ENCODE data around the gene CCNE1. TPM values are rescaled to one million over a fixed set of nuclear protein-coding genes. Genes with fewer than 3 reads are reported as not detected.

Gene CCNE1
- total RNA-seq, 1 donor from 2014 or later, result 4.1 TPM

DNA sequence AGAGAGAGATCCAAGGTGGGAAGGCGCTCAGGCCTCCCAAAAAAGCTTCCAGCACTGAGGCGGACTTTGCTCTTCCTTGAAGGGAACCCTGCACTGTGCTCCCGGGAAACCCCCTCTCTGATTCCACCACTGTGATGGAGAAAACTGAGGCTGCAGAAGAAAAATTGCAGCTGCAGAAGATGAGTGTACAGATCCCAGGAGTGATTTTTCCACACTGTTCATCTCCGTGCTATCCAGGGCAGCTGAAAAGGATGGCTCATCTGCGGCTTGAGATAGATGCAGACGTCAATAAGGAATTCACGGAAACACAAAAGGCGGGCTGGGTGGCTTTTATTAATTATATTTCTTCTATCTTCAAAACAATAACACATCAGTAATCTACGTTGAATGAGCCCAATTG, 26.2 kb downstream of the CCNE1 start:
- intact Hi-C loops (cut with DNase I), result no loop called here
- no peak for ATAC-seq
- DNase-seq (ENCODE audit: low spot score), result no peak

DNA sequence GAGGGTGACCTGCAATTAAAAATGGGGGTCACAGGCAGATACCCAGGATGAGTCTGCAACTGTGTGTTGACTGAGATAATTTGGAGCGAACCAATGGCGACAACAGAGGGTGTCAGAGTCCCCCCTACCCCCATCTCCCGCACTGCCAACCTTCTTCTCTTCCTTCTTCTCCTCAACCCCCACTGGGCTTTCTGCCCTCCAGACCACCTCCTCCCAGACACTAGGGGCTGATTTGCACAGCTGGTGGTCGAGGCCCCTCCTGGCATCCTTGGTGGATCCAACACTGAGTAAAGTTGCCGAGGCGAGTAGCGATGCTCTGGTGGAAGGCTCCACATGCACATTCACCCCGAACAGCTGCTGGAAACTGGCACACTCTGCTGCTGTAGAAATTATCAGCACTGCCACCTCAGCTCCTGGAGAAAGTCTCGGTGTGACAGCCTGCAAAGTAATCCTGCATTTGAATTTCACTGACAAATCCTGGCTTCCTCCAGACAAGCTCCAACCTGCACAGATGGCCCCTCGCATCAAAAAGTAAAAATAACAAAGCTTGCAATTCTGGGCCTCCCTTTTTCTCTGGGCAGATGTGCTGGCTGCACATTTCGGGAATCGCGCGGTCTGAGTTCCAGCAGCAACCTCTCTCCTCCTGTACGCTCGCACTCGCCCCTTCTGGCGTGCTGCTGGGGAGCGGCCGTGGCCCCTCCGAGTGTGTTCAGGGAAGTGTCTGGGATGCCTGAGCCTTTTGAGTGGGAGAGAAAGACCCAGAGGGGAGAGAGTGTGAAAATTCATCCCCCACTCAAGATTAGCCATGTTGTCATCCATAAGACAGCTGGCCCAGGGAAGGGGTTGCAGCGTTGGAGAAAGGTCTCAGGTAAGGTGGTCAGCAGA, 28.5 kb downstream of the CCNE1 start:
- no peak for ATAC-seq

DNA sequence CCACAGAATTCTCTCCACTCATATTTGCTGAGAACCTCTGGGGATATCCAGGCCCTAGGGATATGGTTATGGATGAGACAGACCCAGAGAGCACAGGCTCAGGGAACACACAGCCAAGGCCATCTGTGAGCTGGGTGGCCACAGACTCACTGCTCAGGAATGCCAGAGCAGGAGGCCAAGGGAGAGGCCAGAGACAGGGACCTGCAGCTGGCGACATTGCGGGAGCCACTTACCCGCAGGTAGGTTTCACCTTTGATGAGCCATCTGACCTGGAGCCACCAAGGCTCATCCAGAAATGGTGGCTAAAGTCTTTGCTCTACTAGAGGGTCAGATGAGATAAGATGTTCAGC, 29.4 kb downstream of the CCNE1 start:
- ATAC-seq, result no peak
- intact Hi-C loops (cut with DNase I), result no loop called here
- no peak for DNase-seq (ENCODE audit: low spot score)

More for the DNA sequence above, 28.5 kb downstream of the CCNE1 start:
- intact Hi-C loops (cut with DNase I), result no loop called here
- no peak for DNase-seq (ENCODE audit: low spot score)

DNA sequence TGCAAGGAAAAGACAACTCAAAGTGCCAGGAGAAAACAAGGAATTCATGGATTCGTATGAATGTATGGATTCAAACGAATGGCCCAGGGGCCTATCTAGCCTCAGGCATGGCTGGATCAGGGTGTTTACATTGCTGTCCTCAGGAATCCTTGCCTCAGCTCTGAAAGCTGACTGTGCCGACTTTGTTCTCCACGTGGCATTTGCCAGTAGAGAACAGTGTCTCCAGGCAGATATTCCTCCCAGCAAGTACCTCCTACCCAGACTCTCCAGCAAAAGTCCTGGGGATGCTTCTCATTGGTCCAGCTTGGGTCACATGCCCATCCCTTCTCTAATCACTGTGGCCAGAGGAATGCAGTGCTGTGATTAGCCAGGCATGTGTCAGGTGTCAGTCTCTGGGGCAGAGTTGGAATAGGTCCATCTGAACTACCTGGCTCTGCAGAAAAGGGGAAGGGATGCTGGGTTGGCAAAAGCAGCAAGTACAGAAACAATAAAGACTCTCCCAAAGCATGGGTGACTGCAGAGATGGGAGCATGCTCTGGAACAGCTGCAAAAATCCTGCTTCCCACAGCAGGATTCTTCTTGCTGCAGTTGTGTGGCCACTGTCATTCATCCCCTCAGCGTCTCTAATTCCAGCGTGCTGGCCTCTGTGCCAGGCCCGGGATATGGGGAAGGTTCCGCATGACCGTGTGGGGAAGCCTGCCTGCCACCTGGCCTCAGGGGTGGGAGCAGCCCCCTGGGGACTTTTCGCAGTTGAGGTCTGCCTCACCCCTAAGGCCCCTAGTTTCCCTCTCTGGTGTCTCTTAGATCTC, 30.0 kb downstream of the CCNE1 start:
- DNase-seq (ENCODE audit: low spot score) (no peak), ATAC-seq (no peak)
- intact Hi-C loops (cut with DNase I), result no loop called here

DNA sequence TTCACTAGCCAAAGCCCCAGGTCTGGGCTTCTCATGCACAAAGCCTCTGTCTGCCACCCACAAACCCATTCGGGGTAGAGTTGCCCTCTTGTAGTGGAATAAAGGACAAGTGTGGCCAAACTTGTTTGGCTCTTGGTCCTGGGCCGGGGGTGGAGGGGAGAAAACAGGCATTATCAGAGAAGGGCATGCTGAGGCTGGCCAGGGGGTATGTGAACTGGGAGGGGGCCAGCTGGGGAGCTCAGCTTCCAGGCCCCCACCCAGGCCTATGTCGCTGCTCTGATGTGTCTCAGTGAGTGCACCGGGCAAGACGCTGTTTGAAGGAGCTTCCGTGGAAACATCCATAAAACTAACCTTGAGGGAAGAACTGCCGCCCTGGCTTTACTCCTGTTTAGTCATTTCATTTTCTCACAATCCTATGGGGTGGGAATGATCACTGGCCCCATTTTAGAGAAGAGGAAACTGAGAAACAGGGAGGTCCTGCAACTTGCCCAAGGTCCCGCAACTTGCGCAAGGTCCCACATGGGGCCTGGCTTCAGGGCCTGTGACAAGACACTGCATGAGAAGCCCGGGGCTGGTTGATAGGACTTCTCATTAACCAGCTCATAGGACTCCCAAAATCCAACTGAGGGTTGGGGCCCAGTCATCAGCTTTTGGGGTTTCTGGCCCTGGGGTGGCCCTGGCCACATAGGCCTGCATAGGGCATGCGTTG, 30.8 kb downstream of the CCNE1 start:
- intact Hi-C loops (cut with DNase I), result no loop called here
- DNase-seq (ENCODE audit: low spot score) (no peak), ATAC-seq (no peak)

DNA sequence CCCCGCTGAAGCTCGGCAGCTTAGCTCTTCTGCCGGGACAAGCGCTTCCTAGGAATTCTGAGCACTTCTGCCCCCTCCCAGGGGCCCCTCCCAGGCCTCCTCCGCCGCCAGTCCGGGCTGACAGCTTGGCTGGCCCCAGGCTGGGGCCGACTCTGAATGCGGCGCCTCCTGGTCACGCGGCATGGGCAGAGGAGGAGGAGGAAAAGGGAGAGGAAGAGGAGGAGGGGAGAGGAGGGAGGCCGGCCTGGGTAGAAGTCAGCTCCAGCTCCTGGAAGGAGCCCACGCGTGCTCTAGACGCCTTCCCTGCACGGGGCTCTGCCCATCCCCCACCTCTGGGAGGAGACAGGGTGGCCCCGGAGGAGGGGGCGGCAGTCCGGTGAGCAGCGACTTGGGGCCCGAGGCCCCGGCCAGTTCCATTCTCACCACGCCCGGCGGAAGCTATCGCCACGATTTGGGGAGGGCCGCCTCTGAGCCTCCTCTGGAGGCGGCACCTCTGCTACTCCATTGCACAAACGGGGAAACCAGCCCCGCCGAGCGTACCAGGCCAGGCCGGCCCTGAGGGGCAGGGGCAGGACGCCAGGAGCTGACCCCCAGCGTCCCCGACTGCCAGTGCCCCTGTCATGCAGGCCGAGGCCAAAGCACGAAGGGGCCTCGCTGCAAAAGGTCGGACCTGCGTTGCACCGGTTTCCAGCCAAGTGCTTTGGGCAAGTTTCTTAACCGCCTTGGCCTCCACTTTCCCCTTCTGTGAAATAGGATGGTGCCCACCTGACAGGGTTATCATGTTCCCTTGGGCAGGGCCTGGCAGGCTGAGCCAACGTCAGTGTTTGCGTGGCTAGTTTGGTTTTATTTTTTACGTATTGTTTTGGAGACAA, 31.6 kb downstream of the CCNE1 start:
- intact Hi-C loops (cut with DNase I), result no loop called here
- ATAC-seq, result peak; percentile 43

DNA sequence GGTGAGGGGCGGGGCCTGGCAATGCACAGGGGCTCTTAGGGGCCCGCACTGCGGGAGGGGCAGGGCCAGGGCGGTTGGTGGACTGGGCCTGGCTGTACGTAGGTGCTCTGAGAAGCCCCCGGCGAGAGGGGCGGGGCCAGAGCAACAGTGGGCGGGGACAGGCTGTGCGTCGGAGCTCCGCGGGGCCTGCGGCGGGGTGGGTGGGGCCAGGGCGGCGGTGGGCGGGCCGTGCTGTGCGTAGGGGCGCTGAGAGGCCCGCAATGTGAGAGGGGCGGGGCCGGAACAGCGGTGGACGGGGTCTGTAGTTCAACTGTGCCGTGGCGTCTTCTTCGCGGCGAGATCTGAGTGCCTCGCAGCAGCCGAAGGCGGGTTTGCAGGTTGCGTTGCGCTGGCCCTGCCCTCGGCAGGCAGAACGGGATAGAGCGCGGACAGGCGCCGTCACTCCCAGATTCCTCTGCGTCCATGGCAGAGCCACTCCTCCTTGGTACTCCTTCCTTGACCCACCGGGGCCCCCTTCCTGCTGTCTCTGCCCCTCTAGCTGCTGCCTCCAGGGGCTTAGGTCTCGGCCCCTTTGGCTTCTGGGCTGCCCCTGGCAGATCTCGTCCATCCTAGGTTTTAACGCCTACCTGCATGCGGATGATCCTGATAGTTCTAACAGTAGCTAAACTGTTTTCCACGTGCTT, 33.2 kb downstream of the CCNE1 start:
- peak; percentile 97 for DNase-seq (ENCODE audit: low spot score)
- intact Hi-C loops (cut with DNase I), result no loop called here
- ATAC-seq, result peak; percentile 94

More for the DNA sequence above, 31.6 kb downstream of the CCNE1 start:
- peak; percentile 74 for DNase-seq (ENCODE audit: low spot score)

DNA sequence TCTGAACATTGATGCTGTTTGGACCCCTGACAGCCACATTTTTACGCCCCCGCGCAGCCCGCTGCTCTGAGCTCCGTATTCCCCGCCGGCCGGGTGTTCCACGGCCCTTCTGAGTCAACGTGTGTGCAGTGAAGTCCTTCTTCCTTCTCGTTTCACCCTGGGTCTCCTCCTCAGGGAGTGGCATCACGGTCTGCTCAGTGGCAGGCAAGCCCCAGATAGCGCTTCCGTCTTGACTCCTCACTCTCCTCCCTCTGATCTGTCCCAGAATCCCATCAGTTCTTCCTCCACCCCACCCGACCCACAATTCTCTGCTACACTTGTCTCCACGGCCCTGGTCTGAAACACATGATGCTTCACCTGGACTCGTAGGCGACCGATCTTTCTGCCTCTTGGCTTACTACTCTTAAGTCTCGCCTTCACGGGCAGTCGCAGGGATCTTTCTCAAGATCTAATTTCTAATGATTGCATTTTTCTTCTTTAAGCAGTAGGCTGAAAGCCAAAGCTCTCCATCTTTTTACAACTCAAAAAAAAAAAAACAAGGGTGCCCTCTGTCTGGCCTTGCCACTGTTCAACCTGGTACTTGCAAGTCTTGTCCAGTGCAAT, 33.9 kb downstream of the CCNE1 start:
- peak; percentile 2 for ATAC-seq
- DNase-seq (ENCODE audit: low spot score), result no peak
- intact Hi-C loops (cut with DNase I), result no loop called here

DNA sequence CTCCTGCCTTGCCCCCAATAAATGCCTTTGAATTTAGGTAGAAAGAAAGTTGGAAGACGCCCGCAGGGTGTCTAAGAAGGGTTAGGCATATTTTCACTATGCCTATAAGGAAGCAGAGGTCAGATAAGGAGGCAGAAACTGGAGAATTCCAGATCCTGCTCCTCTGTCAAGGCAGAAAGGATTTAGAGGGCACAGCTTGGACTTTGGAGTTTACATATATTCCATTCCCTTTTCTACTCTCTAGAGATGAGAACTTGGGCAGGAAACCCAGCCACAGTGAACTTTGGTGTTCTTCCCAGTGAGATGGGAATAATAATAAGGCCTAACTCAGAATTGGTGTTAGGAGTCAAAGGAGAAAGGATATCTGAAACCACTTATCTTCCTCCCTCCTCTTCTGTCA, 37.4 kb downstream of the CCNE1 start:
- DNase-seq (ENCODE audit: low spot score) (no peak), ATAC-seq (no peak)
- intact Hi-C loops (cut with DNase I), result no loop called here

DNA sequence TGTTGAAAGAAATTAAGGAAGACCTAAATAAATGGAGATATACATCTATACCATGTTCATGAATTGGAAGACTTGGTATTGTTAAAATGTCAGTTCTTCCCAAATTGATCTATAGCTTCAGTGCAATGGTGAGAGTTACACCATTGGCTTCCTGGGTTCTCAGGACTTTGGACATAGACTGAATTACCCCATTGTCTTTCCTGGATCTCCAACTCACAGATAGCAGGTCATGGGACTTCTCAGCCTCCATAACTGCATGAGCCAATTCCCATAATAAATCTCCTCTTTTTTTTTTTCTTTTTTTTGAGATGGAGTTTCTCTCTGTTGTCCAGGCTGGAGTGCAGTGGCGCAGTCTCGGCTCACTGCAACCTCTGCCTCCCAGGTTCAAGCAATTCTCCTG, 38.7 kb downstream of the CCNE1 start:
- no peak for ATAC-seq
- intact Hi-C loops (cut with DNase I), result no loop called here
- DNase-seq (ENCODE audit: low spot score), result no peak

DNA sequence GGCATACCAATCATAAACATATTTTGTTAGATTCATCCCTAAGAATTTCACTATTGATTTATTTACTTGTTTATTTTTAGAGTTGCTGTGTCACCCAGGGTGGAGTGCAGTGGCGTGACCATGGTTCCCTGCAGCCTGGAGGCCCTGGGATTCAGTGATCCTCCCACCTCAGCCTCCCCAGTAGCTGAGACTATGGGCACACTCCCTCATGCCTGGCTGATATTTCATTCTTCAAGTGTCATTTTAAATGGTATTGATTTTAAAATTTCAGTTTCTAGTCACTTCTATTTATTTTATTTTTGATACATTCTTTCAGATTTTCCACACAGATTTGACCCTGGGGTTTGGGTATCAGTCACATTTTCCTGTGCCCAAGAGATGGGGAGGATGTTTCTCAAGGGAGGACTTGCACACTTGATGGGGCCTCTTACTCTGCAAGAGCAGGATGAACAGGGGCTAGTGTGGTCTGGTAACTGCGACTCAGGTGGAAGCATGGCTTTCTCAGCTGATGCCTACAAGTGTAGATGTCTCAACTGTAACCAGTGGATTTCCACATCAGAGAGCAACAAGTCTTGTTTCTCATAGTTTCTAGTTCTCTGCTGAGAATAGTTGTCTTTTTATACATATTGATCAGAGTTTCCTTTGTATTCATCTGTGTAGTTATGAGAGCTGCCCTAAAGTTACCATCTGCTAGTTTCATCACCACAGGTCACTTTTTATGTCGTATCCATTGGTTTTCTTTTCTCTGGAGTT, 40.2 kb downstream of the CCNE1 start:
- intact Hi-C loops (cut with DNase I), result no loop called here
- no peak for ATAC-seq
- peak; percentile 36 for DNase-seq (ENCODE audit: low spot score)

DNA sequence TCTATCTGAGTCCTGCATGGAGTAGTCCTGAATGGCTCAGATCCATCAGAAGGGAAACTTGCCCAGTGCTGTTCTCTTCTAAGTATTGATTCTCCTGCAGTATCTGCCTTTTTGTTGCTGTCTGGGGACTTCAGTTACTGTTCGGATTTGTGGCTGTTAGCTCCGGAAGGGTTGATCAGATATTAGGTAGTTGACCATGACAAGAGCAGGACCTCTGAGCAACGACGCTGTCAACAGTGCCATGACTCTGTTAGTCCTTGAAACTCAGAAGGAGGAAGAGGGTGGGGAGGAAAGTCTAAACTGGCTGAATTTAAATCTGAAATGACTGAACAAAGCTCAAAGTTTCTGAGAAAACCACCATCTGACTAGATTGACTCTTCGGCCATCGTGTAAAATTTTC, 42.2 kb downstream of the CCNE1 start:
- intact Hi-C loops (cut with DNase I), result no loop called here
- DNase-seq (ENCODE audit: low spot score), result no peak

DNA sequence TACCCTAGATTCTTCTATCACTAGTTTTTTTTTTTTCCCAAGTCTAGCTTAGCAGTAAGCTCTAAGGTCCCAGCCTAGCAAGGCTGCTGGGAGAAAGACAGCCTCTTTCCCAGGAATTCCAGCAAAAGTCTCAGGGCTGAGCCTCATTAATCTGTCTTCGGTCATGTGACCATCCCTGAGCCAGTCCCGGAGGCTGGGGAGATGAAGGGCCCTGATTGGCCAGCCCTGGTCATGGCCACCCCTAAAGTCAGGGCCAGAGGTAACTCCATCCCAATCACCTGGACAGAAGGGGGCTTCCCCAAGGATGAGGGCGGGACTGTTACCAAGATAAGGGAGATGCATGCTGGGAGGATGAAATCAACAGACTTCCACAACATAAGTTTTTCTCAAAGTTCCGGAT, 43.3 kb downstream of the CCNE1 start:
- ATAC-seq (no peak), DNase-seq (ENCODE audit: low spot score) (no peak)
- intact Hi-C loops (cut with DNase I), result no loop called here

More for the DNA sequence above, 42.2 kb downstream of the CCNE1 start:
- ATAC-seq, result no peak

DNA sequence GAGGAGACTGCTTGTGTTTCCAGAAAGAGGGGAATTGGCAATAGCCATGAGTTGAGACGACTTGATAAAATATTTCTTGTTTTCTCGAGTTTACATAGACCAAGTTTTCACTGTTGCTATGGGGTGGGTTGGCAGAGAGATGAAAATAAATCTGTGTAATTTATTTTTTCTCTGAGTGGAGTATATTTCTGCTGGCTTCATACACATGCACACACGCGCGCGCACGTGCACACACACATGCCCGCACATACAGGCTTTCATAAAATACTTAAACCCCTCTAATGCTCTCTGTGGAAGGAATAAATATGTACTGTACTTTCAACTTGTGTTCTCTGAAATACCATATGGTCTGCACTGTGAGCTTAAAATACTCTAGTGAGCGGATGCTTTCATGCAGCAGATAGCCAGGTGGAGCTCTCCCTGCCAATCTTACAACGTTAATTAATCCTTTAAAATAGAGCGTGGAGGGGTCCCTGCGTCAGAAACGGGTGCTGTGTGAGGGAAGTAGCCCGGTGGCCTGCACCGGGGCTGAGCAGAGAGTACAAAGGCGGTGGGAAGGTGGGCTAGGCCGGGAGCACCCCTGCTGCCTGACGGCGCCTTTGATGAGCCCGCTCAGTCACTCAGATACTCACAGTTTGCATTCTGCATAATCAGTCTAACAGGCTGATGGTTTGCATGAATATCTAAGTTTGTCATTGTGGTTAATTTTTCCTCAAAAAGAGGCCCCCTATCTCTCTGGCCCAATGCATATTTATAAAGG, 44.1 kb downstream of the CCNE1 start:
- intact Hi-C loops (cut with DNase I), result no loop called here
- no peak for DNase-seq (ENCODE audit: low spot score)
- ATAC-seq, result no peak

DNA sequence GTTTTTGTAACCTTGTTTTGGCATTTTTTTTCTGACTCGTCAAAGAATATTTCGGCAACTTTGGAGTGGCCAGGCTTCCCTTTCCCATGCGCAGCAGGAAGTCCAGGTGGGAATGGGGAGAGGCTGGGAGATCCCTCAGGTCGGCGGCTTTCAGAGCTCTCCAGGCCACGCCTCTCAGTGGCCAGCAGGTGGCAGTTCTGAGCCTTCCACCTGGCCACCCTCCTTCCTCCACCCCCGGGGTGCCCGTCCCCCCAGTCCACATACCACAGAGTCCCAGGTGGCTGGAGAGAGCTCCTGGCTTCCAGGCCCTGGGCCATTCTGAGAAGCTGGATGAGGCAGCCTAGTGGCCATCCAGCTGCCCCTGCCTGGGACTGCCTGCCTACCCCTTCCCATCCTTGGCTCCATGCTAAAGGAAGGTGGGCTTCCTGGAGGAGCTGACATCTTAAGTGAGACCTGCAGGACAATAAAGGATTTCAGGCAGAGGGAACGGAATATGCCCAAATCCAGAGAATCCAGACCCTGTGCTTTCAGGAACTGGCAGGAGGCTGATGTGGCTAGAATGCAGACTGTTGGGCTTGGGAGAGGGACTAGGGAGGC, 46.3 kb downstream of the CCNE1 start:
- no peak for DNase-seq (ENCODE audit: low spot score)
- ATAC-seq, result no peak
- intact Hi-C loops (cut with DNase I), result no loop called here

DNA sequence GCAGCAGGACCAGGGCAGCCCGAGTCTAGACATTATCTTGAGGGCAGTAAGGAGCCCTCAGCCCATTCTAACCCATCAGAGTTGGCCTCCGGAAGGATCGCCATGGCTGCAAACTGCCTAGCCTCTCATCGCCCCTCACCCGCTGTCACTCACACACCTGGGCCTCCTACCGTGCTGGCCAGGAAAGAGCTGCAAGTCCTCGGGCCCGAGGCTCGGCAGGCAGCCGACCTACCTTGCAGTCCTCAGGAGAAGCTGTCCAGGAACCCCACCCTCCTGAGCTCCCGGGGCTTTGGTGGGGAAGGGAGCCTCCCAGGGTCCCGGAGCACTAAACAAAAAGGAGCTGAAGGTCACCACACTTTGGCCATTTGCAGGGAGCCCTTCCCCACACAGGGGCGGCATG, 46.8 kb downstream of the CCNE1 start:
- no peak for ATAC-seq
- intact Hi-C loops (cut with DNase I), result no loop called here
- DNase-seq (ENCODE audit: low spot score), result no peak
